Upper lobe of left lung (tissue), 4 donors: ENCODE measurements around the gene DOCK10.
A peak's percentile ranks its signal among the peaks of the same experiment; 100 is the strongest.

ENCODE experiments used
- CTCF ChIP-seq, 6 experiments: fragments of 450-650 bp in 4 of 6; fragments of 200-600 bp in 2 of 6; sonication (generic) in 2 of 6; IDR thresholded peaks; one replicate each; pipeline ENCODE4 v1.5.1; 2016 to 2019; ENCODE audit warnings: antibody characterized with exemption in 6 of 6
- EP300 ChIP-seq, 4 donors: sonication (generic); formaldehyde crosslinking; IDR thresholded peaks; one replicate each; pipeline ENCODE4 v1.5.1; 2017; ENCODE audit warnings: antibody characterized with exemption in 4 of 4, control low read depth in 2 of 4
- POLR2A ChIP-seq, 4 donors: fragments of 450-650 bp; IDR thresholded peaks; one replicate each; pipeline ENCODE4 v1.5.1; 2016 to 2017; ENCODE audit warnings: antibody characterized with exemption in 4 of 4, mild to moderate bottlenecking in 2 of 4

DNA sequence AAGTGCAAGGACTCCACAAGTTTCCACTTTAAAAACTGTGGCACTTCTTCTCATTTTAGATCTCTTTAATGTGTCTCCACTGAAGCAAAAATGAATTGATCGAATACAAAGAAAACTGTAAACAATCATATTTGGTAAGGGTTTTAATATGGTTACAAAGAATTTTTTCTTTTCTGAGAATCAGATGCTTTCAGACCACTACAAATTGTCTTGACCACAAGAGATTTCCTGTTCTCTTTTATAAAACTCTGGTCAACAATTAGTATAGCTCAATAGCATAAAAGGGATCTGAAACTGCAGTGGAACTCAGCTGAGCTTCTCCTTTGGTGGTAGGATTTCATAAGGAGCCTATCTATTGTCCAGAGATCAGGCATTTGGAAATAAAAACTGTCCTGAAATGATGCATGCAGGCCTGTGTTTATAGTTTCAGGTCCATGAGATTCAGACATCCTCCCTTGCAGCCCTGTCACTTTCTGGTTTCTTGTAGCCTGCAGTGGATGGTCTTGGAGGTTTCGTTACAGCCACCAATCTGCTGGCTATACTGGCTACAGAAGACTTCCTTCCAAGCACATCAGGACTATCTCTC lies 120.0 kb downstream of the DOCK10 start:
- no peak for TF ChIP-seq CTCF (IDR thresholded peaks at IDR 0.05)
- TF ChIP-seq EP300 (IDR thresholded peaks at IDR 0.05), result peak in 1 of 4 donors; percentile 10
- peak in 1 of 4 donors; percentile 20 for TF ChIP-seq POLR2A (IDR thresholded peaks at IDR 0.05)
